Esophagus squamous epithelium (tissue), 5 donors: Measurements from ENCODE around the gene SLAIN2. TPM values are rescaled to one million over a fixed set of nuclear protein-coding genes. Genes with fewer than 3 reads are reported as not detected.

ENCODE experiments used
- DNase-seq: peaks from one replicate; lab custom pipeline; 2025; lab: John Stamatoyannopoulos, UW
- H3K27ac ChIP-seq, 4 donors: fragments of 200-600 bp; sonication (generic); one replicate each; pipeline ENCODE4 v1.5.1; 2016 to 2019; ENCODE audit warnings: mild to moderate bottlenecking in 1 of 4
- H3K27me3 ChIP-seq, 4 donors: fragments of 200-600 bp; sonication (generic); 1 replicate in 3 of 4; 2 replicates in 1 of 4; pipeline versions ENCODE4 v1.5.1 to v1.6.0; 2017 to 2021; ENCODE audit warnings: antibody characterized with exemption in 1 of 4
- H3K36me3 ChIP-seq, 3 donors: fragments of 200-600 bp; sonication (generic); one replicate each; pipeline ENCODE4 v1.5.1; 2016 to 2019
- H3K4me1 ChIP-seq, 3 donors: fragments of 200-600 bp; sonication (generic); one replicate each; pipeline ENCODE4 v1.5.1; 2017 to 2019
- H3K4me3 ChIP-seq, 4 donors: fragments of 200-600 bp; sonication (generic); 1 replicate in 3 of 4; 2 replicates in 1 of 4; pipeline ENCODE4 v1.5.1; 2016 to 2019; ENCODE audit warnings: mild to moderate bottlenecking in 2 of 4, moderate library complexity in 1 of 4
- H3K9me3 ChIP-seq, 3 donors: fragments of 200-600 bp; sonication (generic); one replicate each; pipeline ENCODE4 v1.5.1; 2016 to 2019
- CTCF ChIP-seq, 6 experiments: fragments of 450-650 bp in 4 of 6; fragments of 200-600 bp in 2 of 6; sonication (generic) in 2 of 6; IDR thresholded peaks; one replicate each; pipeline ENCODE4 v1.5.1; 2016 to 2019; ENCODE audit warnings: antibody characterized with exemption in 6 of 6, mild to moderate bottlenecking in 4 of 6, moderate library complexity in 4 of 6
- POLR2A ChIP-seq, 4 donors: fragments of 450-650 bp; IDR thresholded peaks; one replicate each; pipeline ENCODE4 v1.6.1; 2017; ENCODE audit warnings: antibody characterized with exemption in 4 of 4, mild to moderate bottlenecking in 4 of 4, moderate library complexity in 3 of 4
- WGBS, 2 donors: methylation state at CpG; one replicate each; pipeline ENCODE4 v1.1.5; 2018; 5-methylcytosine and 5-hydroxymethylcytosine counted together
- intact Hi-C: fragments of 100-400 bp; cut with DNase I; formaldehyde crosslinking; loops from one replicate; pipeline ENCODE4 v1.15.0; 2022
- total RNA-seq, 4 donors: library from RNA; depleted of rRNA; stranded (reverse); fragments of >200 nt; gene quantifications; one replicate each; pipeline ENCODE4 v1.1.0, GENCODE V29; 2016
- donor health status: DM: yes; HTN: yes; CAD: no.

SLAIN2 gene
- total RNA-seq, 4 donors from 2014 or later: 30.1 to 88.9 (median 75.4) TPM

GRCh38 chr4:48333587-48333986, 7.7 kb upstream of the SLAIN2 start:
- 55 to 68% methylated on average over 3 of the region's 3 CpGs for WGBS, 2 donors

GRCh38 chr4:48334236-48334635, 7.1 kb upstream of the SLAIN2 start:
- no peak for TF ChIP-seq CTCF (IDR thresholded peaks at IDR 0.05)
- no peak for TF ChIP-seq POLR2A (IDR thresholded peaks at IDR 0.05)
- Histone ChIP-seq H3K27ac (no peak overlapping the region), H3K36me3 (no peaks in the 10 kb centered on the region), H3K4me3 (no peak overlapping the region), H3K27me3 (no peaks in the 10 kb centered on the region), H3K9me3 (no peaks in the 10 kb centered on the region), H3K4me1 (peaks cover 4 to 82% (median 16%) of the 10 kb centered on the region in 3 donors)
- WGBS, 2 donors: 90 to 98% methylated on average over 4 of the region's 4 CpGs
- intact Hi-C loops: no loop called here
- DNase-seq: no peak

More at GRCh38 chr4:48333587-48333986, 7.7 kb upstream of the SLAIN2 start:
- no peak for TF ChIP-seq POLR2A (IDR thresholded peaks at IDR 0.05)
- no peak for TF ChIP-seq CTCF (IDR thresholded peaks at IDR 0.05)
- no peak overlapping the region for H3K27ac ChIP-seq
- no peak for DNase-seq
- peaks cover 4 to 82% (median 16%) of the 10 kb centered on the region in 3 donors for H3K4me1 ChIP-seq
- no peaks in the 10 kb centered on the region for H3K9me3 ChIP-seq
- H3K27me3 ChIP-seq: no peaks in the 10 kb centered on the region
- intact Hi-C loops: no loop called here
- H3K36me3 ChIP-seq: no peaks in the 10 kb centered on the region
- H3K4me3 ChIP-seq: no peak overlapping the region

GRCh38 chr4:48334900-48335384, 6.4 kb upstream of the SLAIN2 start:
- DNase-seq: no peak
- Histone ChIP-seq H3K4me3 (no peak overlapping the region), H3K4me1 (peaks cover 4 to 82% (median 13%) of the 10 kb centered on the region in 3 donors), H3K27me3 (no peaks in the 10 kb centered on the region), H3K9me3 (no peaks in the 10 kb centered on the region), H3K27ac (peak overlapping the region in 1 of 4 donors; percentile 45), H3K36me3 (no peaks in the 10 kb centered on the region)
- intact Hi-C loops: no loop called here
- WGBS, 2 donors: 72 to 80% methylated on average over 5 of the region's 5 CpGs
- TF ChIP-seq POLR2A (IDR thresholded peaks at IDR 0.05): no peak
- TF ChIP-seq CTCF (IDR thresholded peaks at IDR 0.05): no peak

- Histone ChIP-seq H3K4me3 (no peak overlapping the region), H3K27ac (peak overlapping the region in 3 of 4 donors; percentile 97 to 99 (median 98)), H3K27me3 (no peaks in the 10 kb centered on the region), H3K36me3 (no peaks in the 10 kb centered on the region), H3K9me3 (no peaks in the 10 kb centered on the region), H3K4me1 (peaks cover 4 to 78% (median 17%) of the 10 kb centered on the region in 3 donors)
- DNase-seq: no peak
- intact Hi-C loops: no loop called here
- no peak for TF ChIP-seq POLR2A (IDR thresholded peaks at IDR 0.05)
- no peak for TF ChIP-seq CTCF (IDR thresholded peaks at IDR 0.05)
- WGBS, 2 donors: 93% methylated on average over 3 of the region's 3 CpGs
Measured at GRCh38 chr4:48336146-48336870, 5.0 kb upstream of the SLAIN2 start.

- H3K9me3 ChIP-seq: no peaks in the 10 kb centered on the region
- H3K4me1 ChIP-seq: peaks cover 4 to 69% (median 17%) of the 10 kb centered on the region in 3 donors
- H3K27me3 ChIP-seq: no peaks in the 10 kb centered on the region
- no peak for DNase-seq
- H3K36me3 ChIP-seq: no peaks in the 10 kb centered on the region
- peak in 1 of 4 donors; percentile 27 for TF ChIP-seq POLR2A (IDR thresholded peaks at IDR 0.05)
- TF ChIP-seq CTCF (IDR thresholded peaks at IDR 0.05): no peak
- H3K4me3 ChIP-seq: no peak overlapping the region
- peak overlapping the region; percentile 71 to 99 (median 98) for H3K27ac ChIP-seq
- intact Hi-C loops: no loop called here
Measured at GRCh38 chr4:48337731-48338130, 3.6 kb upstream of the SLAIN2 start.
